ENCODE measurements around the gene RNASE8. TPM values are rescaled to one million over a fixed set of nuclear protein-coding genes. Genes with fewer than 3 reads are reported as not detected.
A peak's percentile ranks its signal among the peaks of the same experiment; 100 is the strongest.

The RNASE8 gene
- total RNA-seq, 1 donor from 2014 or later, result not detected

GRCh38 chr14:21053184-21054122 is 4.2 kb upstream of the RNASE8 start:
- no peak for DNase-seq

GRCh38 chr14:21054123-21054767 is 3.4 kb upstream of the RNASE8 start:
- no peak for DNase-seq

GRCh38 chr14:21054768-21055145 is 2.9 kb upstream of the RNASE8 start:
- DNase-seq, result no peak

GRCh38 chr14:21055432-21056117 is 2.0 kb upstream of the RNASE8 start:
- DNase-seq, result no peak

- DNase-seq, result peak; percentile 37
Measured at GRCh38 chr14:21056520-21057163, 980 bp upstream of the RNASE8 start.

- no peak for DNase-seq
Measured at GRCh38 chr14:21058903-21059302, 1.3 kb downstream of the RNASE8 start.

- DNase-seq, result no peak
Measured at GRCh38 chr14:21059842-21060613, 2.4 kb downstream of the RNASE8 start.

- DNase-seq, result no peak
Measured at GRCh38 chr14:21060614-21061346, 3.2 kb downstream of the RNASE8 start.

- no peak for DNase-seq
Measured at GRCh38 chr14:21061347-21061668, 3.7 kb downstream of the RNASE8 start.

- DNase-seq, result peak; percentile 41
Measured at GRCh38 chr14:21063479-21063878, 5.9 kb downstream of the RNASE8 start.

GRCh38 chr14:21066882-21067502 is 9.4 kb downstream of the RNASE8 start:
- DNase-seq, result no peak

GRCh38 chr14:21068521-21069387 is 11.1 kb downstream of the RNASE8 start:
- DNase-seq, result peak; percentile 87

- DNase-seq, result peak; percentile 86
Measured at GRCh38 chr14:21069388-21070082, 11.9 kb downstream of the RNASE8 start.

GRCh38 chr14:21070083-21070609 is 12.5 kb downstream of the RNASE8 start, which contains the start of gene ARHGEF40:
TSS of gene ARHGEF40 (plus strand) at chr14:21070304. CDS start at chr14:21070397, 93 bp downstream.
- peak; percentile 85 for DNase-seq

GRCh38 chr14:21070610-21071224 is 13.1 kb downstream of the RNASE8 start:
- peak; percentile 63 for DNase-seq

GRCh38 chr14:21071225-21072030 is 13.8 kb downstream of the RNASE8 start:
- peak; percentile 98 for DNase-seq

GRCh38 chr14:21072031-21072473 is 14.4 kb downstream of the RNASE8 start:
- peak; percentile 70 for DNase-seq

All from tongue (tissue), 2 donors.